ENCODE data around the gene CIP2A. TPM values are rescaled to one million over a fixed set of nuclear protein-coding genes. Genes with fewer than 3 reads are reported as not detected.

CIP2A gene
- total and polyA plus RNA-seq, 2 of the 4 experiments (the other 2 are of a cell fraction), result 8.5 to 27.8 TPM

GRCh38 chr3:108595321-108595720, 6.1 kb upstream of the CIP2A start:
- Histone ChIP-seq H2AK9ac (replicated peaks; ENCODE audit: low read depth, low read length, poor library complexity) (no peak overlapping the region), H3K4me3 (ENCODE audit: insufficient read depth, low read depth, low read length) (no peak overlapping the region), H2BK20ac (ENCODE audit: low read depth, low read length) (no peak overlapping the region), H3K4ac (ENCODE audit: low read depth, low read length) (no peak overlapping the region), H2AFZ (replicated peaks; ENCODE audit: low read length, poor library complexity) (no peak overlapping the region), H3K4me1 (ENCODE audit: control insufficient read depth, insufficient read depth, low read length) (no peaks in the 10 kb centered on the region), H4K91ac (ENCODE audit: insufficient read depth, low read depth, low read length) (no peak overlapping the region), H3K4me2 (ENCODE audit: low read depth, low read length) (no peak overlapping the region), H3K36me3 (ENCODE audit: control insufficient read depth, insufficient read depth, low read length) (no peaks in the 10 kb centered on the region), H3K23ac (ENCODE audit: low read depth, low read length) (no peak overlapping the region), H2BK15ac (ENCODE audit: low read depth, low read length) (no peak overlapping the region), H4K20me1 (ENCODE audit: insufficient read depth, low read length) (no peaks in the 10 kb centered on the region), H3K9ac (ENCODE audit: low read depth, low read length) (no peak overlapping the region), H3K9me1 (ENCODE audit: insufficient read depth, low read length) (no peaks in the 10 kb centered on the region), H4K8ac (ENCODE audit: low read depth in 2 of 2, low read length in 2 of 2) (no peak overlapping the region), H2BK5ac (ENCODE audit: low read depth, low read length, poor library complexity, severe bottlenecking) (no peak overlapping the region), H3K18ac (ENCODE audit: low read depth, low read length) (no peak overlapping the region), H3K56ac (ENCODE audit: extremely low read depth, insufficient read depth, low read length) (no peak overlapping the region), H2AK5ac (ENCODE audit: low read depth, low read length) (no peak overlapping the region), H3K14ac (replicated peaks; ENCODE audit: low read depth, low read length) (no peak overlapping the region), H4K5ac (ENCODE audit: low read depth, low read length) (no peak overlapping the region), H3K27me3 (ENCODE audit: control insufficient read depth, insufficient read depth, low read length) (no peaks in the 10 kb centered on the region), H3K79me1 (ENCODE audit: low read depth in 1 of 2, low read length in 2 of 2) (peaks cover 4 to 17% of the 10 kb centered on the region in 2 experiments; a peak in 2 of 4 replicates), H2BK120ac (ENCODE audit: low read depth, low read length) (no peak overlapping the region), H3K9me3 (ENCODE audit: control insufficient read depth, insufficient read depth, low read length) (no peaks in the 10 kb centered on the region), H3K27ac (ENCODE audit: insufficient read depth, low read length) (no peak overlapping the region)
- DNase-seq (no peak), ATAC-seq (ENCODE audit: low read depth) (no peak)
- WGBS, 2 experiments (ENCODE audit: extremely low coverage in 2 of 2, insufficient read length in 1 of 2), result no CpG with 5 or more reads among the region's 2 CpGs
- in situ Hi-C loops (cut with MboI; ENCODE audit: low sequenced_read_pairs) (no loop called here), dilution Hi-C loops (cut with HindIII; ENCODE audit: low sequenced_read_pairs, unreplicated experiment) (no loop called here), intact Hi-C loops (cut with micrococcal nuclease) (no loop called here)
- CTCF ChIA-PET, result no interaction called here
- POLR2A ChIA-PET (ENCODE audit: unreplicated experiment), result no interaction called here
- BruUV-seq (replicated peaks), result no TSS peak
- TF ChIP-seq RCOR1 (IDR thresholded peaks at IDR 0.05; ENCODE audit: insufficient replicate concordance, low read length) (no peak), CHD1 (IDR thresholded peaks at IDR 0.05; ENCODE audit: low read depth, low read length) (no peak), ELK1 (IDR thresholded peaks at IDR 0.05; ENCODE audit: borderline replicate concordance, low read depth, low read length) (no peak), POLR2A (IDR thresholded peaks at IDR 0.05; ENCODE audit: low read depth, low read length) (no peak)
